GM19099 (cell line): ENCODE results near the gene CYBC1.

ENCODE experiments used
- POLR2A ChIP-seq: IDR thresholded peaks from 3 replicates; pipeline ENCODE4 v1.6.1; 2011; ENCODE audit warnings: low read depth; ENCODE audit not compliant: insufficient read length; ENCODE audit errors: extremely low read depth

CYBC1 gene

DNA sequence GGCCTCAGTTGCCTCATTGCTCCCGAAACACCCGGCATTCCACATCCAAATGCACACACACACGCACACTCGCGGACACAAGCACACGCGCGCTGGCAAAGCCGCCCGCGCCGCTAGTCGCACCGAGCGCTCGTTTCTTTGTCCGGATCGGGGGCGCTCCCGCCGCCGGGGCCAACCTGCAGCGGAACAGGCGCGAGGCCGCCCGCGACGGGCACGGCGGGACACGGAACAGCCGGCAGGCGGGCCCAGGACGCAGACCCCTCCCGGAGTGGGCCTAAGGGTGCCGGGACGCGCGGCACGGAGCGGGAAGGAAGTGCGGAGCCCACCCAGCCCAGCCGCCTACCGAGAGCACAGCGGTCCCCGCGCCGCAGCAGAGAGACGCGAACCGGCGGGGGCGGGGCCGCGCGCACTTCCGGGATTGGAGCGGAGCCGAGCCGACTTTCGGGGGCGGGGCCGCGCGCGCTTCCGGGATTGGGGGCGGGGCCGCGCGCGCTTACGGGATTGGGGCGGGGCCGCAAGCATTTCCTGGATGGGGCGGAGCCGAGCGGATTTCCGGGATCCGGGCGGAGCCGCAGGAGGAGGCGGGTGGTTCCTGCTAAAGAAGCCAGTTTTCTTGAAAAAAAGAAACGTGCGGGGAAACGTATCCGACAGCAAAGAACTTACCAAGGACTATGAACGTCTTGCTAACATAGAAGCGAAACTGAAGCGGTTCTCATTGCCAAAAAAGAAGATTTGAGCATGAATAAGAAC, at the start of gene CYBC1:
Gene CYBC1, minus strand, starts transcription at position 396 of the 750 bp plus-strand sequence. CDS start 1,498 bp downstream, outside the sequence.
- peak; percentile 95 for TF ChIP-seq POLR2A

DNA sequence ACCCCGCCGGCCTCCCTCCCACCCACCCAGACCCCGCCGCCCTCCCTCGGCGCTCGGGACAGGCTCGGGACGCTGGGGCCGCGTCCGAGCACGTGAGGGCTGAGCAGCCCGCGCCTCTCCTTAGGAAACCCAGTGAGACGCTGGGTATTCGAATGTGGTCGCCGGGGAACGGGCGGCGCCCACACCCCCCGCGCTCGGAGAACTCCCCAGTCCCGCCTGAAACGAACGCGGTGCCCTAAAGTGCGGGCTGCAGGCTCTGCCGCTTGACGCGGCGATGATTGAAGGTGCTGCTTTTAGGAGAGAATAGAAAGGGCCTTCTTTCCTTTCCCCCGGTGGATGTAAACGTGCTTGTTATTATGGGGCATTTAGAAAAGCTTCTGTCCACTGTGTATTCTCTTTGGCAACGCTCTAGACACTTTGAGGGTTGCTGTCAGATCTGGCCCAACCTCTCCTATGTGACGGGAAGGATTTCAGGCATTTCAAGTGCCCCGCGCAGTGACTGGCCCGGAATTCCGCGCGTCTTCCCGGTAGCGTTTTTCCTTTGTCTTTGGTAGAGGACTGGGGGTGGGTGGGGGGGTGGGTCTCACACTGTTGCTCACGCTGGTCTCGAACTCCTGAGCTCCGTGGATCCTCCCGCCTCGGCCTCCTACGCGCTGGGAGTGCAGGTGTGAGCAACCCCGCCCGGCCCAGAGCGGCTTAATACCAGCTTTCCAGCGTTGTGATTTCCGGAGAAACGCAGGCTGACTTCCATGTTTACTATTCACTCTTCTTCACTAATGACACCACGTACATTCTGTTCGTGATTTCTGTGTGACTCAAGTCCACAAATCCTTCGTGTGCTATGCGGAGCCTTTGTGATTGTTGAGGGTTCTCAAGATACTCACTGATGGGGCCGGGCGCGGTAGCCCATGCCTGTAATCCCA, 47.2 kb upstream of the CYBC1 start:
- TF ChIP-seq POLR2A = no peak

DNA sequence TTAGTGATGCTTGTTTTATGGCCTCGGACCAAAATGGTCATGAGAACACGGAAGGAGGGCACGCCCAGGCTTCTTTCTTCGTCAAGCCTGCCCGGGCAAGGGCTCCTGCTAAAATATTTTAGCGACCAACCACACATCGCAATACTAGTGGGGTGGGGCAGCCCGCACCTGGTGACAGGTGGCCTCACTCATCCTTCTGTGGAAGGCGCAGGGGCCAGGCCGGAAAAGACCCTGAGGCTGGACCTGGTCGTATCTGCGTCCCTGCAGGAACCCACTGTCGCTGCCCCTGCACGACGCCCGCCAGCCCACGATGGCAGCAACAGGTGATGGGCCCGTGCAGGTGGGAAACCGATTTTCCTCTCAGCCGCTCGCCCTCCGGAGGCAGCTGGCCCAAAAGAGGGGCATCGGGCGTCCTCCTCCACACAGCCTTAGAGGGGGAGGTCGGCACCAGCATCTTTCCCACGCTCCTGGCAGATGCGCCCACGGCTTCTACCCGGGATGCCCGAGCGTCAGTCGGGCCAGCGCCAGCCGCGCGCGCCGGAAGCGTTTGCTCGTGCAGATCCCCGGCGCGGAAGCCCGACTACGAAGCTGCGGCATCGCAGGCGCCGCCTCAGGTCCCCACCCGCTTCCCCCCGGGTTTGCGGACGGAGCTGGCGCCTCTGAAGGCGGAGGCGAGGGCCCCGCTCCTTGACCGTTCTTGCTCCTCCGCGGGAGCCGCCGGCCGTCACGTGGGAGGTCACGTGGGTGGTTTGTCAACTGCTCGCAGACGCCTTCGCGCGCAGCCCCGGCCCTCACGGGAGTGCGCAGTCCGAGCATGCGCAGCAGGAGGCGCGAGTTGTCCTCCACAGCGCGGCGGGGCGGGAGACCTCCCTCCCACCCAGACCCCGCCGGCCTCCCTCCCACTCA, 46.2 kb upstream of the CYBC1 start:
- TF ChIP-seq POLR2A = peak; percentile 72

DNA sequence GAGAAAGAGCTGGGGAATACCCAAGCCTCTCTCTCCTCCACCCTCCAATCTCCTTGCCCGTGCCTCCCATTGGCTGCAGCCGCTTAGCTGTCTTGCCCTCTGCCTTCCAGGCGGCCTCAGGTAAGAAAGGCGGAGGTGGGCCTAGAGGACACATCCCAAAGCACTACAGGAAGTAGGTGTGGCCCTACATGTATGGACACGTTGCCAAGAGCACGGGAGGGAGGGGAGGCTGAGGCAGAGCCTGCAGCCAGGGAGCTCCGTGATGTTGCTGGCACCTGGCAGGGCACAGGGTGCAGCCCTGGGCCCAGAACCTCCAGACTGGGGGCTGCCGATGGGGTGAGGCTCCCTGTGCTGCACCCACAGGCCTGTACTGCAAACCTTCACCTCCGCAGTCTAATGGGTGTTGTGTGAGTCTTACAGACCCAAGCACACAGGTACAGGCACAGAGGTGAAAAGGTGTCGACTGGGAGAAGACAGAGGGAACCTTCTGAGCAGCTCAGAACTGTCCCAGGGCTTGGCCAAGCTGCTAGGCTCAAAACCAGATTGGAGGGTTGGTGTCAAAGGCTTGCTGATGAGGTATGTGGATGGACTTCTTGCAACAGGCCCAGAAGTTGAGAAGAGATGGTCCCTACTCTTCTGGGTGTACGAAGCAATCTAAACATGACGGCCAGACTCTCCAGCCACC, 45.4 kb upstream of the CYBC1 start:
- no peak for TF ChIP-seq POLR2A

DNA sequence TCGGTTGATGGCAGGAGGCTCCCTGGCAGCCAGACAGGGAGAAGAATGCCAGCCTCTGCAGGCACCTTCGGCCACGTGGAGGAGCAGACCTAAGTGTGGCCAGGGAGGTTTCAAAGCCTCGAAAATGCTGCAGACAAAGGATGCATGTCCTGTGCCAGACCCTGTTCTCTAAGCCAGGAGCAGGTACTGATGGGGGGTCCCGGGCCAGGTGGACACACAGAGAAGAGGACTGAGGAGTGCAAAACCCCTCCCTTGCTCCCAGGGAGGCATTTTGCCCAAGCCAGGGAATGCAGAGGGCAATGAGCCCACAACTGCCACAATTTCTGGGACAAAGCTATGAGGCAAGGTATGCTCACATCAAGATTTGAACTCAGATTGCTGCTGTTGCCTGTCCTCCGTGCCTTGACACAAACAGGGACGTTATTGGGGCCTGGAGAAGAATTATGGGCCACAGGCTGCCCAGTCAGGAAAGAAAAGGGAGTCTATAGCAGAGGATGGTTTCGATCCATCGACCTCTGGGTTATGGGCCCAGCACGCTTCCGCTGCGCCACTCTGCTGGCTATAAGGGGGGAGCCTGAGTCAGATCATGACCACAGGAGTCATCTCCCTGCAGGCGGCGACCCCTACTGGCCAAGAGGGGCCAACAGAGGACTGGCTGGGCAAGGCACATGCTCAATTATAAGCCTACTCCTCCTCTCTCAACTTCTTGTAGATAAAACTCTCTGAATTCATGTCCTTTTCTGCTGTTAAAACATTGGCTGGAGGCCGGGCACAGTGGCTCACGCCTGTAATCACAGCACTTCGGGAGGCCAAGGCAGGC, 43.9 kb upstream of the CYBC1 start:
- no peak for TF ChIP-seq POLR2A

DNA sequence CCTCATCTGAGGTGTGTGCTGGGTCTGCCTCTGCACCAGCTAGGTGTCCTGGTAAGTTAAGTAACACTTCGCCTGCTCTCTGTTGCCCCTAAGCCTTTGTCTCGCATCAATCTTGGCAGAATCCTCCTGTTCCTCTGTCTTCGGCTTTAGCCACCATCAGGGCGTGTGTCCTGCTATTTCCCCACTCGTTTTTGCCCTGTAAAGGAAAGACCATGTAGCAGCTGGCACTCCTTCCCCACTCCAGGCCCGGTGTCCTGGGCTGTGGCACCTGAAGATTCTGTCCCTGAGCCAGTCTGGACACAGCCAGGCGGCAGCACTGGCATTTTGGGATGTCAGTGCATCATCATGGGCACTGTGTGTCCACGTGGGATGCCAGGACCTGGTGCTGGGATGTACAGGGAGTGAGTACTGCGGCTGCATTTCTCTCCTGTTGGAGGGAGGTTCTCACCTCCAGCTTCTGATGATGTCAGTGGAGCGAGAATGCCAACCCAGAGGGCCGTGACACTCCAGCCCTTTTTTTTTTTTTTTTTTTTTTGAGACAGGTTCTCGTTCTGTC, 42.8 kb upstream of the CYBC1 start:
- TF ChIP-seq POLR2A = no peak

DNA sequence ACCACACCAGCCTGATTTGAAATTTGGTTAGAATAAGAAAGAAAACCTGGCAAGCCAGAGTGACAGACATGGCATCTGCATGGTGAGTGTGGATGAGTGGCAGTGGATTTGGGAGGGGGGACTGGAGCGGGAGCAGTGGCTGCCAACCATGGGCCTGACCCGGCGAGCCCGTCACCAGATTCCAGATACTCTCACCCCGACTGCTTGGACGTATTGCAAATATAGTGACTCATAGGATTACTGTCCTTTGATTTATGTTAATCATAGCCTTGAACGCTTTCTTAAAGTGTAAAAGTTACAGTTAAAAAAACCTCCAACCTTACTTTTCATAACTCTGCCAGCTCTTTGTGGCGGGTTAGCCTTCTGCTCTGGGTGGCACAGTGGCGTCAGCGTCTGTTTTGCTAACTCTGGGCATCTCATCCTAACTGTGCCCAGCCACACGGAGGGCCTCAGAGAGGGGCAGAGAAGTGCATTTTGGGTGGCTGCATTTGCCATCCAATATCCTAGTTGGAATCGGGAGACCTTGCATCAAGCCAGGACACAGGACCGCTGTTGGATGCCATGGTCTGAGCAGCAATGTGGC, 42.2 kb upstream of the CYBC1 start:
- no peak for TF ChIP-seq POLR2A

DNA sequence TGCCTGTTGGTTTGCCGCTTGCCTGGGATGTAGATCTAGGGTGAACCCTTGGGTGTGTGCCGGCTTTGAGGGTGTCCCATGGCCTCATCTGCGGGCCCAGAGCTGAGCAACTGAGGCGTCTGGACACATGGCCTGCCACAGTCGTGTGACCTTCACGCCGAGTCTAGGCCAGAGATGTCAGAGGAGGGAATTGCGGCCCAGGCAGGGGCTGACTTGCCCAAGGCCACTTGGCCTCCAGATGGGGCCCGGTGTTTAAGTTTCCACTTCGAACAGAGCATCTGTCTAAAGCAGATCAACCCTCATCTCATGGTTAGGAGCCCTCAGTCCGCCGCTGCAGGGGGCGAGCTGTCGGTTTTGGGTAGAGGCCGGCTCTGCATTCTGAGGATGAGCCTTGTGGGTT, 41.0 kb upstream of the CYBC1 start:
- TF ChIP-seq POLR2A = no peak

DNA sequence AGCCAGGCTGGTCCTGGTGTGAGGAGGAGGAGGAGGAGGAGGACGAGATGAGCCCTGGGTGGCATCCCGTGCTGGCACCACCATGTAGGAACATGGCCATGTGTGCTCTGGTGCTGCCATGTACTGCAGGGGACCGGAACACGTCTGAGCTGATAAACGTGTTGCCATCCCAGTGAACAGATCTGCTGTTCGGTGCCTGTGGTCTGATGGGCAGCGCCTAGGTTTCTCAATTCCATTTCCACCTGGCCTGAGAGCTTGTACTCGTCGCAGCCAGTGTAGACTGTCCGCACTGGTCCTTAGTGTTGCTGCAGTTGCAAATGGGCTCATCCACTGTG, 40.6 kb upstream of the CYBC1 start:
- TF ChIP-seq POLR2A = no peak

DNA sequence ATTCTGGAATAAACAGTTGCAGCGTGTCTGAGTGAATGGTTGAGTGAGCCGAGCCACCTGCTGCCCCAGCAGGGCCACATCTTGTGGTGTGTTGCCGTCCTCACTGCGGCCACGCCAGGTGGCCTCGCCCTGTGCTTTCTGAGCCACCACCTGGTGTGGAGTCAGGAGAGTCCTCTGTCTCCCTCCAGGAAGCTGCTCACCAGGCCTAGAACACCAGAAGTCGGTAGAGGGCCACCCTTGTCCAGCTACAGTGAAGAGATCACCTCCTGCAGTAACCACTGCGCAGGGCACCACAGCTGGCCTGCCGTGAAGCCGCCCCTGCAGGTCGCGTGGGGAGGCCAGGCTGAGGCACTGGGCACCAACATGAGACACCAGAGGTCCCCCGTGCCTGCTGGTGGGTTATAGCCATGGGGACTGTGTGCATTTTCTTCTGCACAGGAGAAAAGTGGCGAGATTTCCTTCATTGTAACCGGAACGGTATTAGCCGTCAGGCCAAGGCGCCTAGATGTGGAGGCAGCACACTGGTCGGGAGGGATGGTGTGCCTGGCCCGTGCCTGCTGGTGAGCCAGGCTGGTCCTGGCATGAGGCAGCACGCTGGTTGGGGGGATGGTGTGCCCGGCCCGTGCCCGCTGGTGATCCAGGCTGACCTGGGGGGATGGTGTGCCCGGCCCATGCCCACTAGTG, 40.1 kb upstream of the CYBC1 start:
- TF ChIP-seq POLR2A = no peak

DNA sequence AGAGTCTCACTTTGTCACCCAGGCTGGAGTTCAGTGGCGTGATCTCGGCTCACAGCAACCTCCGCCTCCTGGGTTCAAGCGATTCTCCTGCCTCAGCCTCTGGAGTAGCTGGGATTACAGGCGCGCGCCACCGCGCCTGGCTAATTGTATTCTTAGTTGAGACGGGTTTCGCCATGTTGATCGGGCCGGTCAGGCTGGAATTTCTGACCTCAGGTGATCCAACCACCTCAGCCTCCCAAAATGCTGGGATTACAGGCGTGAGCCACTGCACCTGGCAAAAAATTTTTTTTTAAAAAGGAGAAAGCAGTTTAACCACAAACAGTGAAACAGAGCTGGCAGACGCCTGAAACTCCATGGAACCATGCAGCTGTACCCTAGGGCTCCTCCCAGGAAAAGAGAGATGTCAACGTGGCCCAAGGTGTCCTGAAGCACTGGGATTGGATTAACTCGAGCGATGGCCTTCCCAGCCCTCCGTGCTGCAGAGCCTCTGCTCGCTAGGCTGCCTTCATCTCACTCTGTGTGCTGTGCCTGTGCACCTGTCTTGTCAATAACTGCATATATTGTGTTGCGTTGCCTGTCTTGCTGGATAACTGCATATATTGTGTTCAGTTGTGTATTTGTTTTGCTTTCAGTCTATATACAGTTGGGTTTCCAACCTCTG, 39.4 kb upstream of the CYBC1 start:
- TF ChIP-seq POLR2A = no peak

DNA sequence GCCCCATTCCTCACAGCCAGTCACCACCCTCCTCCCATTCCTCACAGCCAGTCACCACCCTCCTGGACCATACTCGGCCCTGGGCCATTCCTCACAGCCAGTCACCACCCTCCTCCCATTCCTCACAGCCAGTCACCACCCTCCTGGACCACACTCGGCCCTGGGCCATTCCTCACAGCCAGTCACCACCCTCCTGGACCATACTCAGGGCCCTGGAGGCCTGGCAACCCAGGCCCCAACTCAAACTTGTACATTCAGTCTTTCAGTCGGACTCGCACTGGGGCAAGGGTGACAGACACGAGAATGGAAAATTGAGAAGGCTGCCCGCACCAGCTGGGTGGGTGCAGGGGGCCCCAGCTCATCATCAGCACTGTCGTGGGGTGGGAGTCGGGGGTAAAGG, 38.6 kb upstream of the CYBC1 start:
- TF ChIP-seq POLR2A = no peak
